ENCODE data around the gene POU2F2.

Gene POU2F2

DNA sequence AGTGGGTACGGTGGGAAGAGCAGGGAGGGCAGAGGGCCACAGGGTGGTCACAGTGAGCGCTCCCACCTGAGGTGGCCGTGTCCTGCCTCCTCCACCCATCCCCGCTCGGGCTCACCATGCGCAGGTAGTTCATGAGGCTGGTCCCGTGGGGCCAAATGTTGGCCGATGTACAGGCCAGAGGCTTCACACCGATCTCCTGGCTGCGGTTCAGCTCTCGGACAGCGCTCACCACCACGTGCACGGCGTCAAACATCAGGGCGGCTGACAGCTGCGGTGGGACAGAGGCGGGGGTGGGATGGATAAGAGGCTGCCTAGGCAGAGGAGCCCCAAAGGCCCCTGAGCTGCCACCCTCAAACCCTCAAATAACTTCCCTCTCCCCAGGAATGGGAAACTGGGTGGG lies 78.0 kb downstream of the POU2F2 start:
- DNase-seq (ENCODE audit: low spot score): no peak
- TF ChIP-seq, protein P1, sequence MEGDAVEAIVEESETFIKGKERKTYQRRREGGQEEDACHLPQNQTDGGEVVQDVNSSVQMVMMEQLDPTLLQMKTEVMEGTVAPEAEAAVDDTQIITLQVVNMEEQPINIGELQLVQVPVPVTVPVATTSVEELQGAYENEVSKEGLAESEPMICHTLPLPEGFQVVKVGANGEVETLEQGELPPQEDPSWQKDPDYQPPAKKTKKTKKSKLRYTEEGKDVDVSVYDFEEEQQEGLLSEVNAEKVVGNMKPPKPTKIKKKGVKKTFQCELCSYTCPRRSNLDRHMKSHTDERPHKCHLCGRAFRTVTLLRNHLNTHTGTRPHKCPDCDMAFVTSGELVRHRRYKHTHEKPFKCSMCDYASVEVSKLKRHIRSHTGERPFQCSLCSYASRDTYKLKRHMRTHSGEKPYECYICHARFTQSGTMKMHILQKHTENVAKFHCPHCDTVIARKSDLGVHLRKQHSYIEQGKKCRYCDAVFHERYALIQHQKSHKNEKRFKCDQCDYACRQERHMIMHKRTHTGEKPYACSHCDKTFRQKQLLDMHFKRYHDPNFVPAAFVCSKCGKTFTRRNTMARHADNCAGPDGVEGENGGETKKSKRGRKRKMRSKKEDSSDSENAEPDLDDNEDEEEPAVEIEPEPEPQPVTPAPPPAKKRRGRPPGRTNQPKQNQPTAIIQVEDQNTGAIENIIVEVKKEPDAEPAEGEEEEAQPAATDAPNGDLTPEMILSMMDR (IDR thresholded peaks at IDR 0.05; ENCODE audit: extremely low read depth, missing control alignments): no peak

DNA sequence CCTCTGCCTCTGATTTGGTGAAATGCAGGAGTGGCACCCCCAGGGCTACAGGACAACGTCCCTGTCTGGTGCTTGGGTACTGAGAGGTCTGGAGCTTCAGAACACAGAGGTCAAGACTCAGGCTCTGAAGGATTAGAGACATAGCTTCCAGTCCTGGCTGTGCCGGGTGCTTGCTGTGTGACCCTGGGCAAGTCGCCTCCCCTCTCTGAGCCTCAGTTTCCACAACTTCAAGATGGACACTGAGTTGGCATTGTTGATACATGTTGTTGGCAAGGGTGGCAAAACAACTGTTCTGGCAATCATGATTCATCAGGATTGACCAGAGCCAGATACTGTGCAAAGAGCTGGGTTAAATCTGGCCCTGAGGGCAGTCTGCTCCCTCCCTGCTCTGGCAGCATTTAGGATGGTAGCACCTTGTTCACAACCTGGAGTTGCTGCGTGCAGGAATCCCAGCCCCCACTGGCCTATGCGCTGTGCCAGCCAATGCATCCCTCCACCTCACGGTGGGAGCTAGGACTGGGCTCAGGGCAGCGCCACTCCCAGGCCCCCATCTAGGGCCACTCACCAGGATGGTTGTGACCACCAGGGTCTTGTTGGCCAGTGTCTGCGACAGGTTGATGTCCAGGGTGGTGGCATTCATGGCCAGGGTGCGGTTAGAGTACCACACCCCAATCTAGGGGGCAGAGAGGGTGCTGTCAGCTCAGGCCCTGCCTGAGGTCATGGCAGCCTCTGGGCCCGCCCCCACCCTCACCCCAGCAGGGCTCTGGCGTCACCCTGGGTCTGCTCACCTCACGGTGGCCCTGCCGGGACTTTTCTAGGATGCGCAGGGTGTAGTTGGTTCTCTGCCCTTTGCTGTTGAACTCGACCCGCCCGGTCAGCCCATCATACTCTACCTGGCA lies 79.0 kb downstream of the POU2F2 start:
- TF ChIP-seq, protein P1 (IDR thresholded peaks at IDR 0.05; ENCODE audit: extremely low read depth, missing control alignments): no peak
- DNase-seq (ENCODE audit: low spot score): no peak

DNA sequence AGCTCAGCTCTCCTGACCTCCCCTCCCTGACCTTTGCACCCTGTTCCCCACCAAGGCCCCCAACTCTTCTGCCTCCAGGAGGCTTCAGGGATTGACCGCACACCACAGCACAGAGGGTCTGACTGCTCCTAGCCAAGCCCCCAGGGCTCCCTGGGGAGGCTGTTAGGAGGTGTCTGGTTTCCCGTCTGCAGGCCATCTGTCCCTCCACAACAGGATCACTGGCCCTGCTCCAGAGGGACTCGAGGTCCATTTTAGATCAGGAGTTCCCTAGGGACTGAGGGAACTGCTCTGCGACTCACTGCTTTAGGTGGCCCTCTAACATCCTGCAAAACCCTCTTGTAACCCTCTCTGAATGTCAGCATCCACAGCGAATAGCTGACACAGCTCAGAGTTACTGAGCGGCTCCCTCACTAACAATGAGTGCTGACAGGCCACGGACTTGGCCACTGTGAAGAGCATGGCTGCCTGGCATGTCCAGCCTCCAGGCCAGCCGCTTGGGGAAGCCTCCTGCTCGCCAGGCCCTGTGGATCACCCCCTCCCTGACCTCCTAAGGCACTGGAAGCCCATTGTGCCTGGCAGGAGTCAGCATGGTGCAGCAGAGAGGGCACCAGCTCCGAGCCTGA lies 79.9 kb downstream of the POU2F2 start:
- TF ChIP-seq, protein P1 (IDR thresholded peaks at IDR 0.05; ENCODE audit: extremely low read depth, missing control alignments): no peak
- no peak for DNase-seq (ENCODE audit: low spot score)

DNA sequence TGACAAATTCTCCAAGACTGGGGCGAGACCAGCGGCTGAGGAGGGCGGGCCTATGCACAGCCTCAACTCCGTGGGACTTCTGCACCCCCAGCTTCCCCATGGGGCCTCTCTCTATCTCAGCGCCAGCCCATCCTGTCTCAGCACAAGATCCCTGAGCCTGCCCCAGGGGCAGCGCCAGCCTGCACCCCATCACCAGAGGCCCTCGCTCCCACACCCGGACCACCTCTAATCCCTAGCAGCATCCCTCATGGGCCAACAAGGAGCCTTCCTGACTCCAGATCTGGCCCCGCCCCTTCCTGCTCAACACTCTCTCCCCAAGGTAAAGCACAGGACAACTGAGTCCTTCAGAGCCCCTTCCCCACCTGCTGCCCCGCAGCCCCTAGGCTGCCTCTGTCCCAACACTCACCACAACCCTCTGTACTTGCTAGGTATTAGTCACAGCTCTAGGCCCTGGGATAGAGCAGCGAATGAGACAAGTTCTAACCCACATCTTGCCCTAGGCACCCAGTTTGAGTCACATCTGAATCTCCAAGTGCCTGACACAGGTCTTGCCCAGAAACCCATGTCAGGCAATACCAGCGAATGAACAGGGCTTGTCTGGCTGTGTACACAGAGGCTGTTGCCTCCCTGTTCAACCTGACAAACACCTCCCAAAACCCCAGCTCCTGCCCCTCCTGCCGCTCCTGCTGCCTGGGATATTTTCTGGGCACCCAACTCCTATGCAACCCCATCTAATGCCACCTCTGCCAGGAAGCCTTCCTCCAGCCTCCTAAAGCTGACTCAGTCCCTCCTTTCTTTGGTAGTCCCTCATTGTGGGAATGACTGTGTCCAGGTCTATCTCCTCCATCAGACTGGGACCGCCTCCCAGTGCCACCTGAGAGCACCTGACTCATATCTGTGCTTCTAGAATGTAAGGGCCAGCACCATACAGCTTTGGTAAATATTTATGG lies 80.8 kb downstream of the POU2F2 start:
- no peak for DNase-seq (ENCODE audit: low spot score)
- TF ChIP-seq, protein P1 (IDR thresholded peaks at IDR 0.05; ENCODE audit: extremely low read depth, missing control alignments): no peak

DNA sequence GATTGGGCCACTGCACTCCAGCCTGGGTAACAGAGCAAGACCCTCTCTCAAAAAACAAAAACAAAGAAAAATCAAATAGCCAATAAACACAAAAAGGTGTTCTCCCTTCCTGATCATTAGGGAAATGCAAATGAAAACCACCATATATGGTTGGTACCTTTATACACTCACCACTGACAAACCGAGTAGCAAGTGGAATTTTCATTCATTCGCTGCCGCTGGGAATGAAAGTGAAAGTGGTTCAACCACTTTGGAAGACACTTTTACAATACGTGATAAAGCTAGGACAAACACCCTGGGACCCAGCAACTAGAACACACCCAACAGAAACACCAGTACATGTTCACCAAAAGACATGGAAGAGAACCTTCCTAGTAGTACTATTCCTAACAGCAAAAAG lies 83.3 kb downstream of the POU2F2 start:
- TF ChIP-seq, protein P1 (IDR thresholded peaks at IDR 0.05; ENCODE audit: extremely low read depth, missing control alignments): no peak
- DNase-seq (ENCODE audit: low spot score): no peak

DNA sequence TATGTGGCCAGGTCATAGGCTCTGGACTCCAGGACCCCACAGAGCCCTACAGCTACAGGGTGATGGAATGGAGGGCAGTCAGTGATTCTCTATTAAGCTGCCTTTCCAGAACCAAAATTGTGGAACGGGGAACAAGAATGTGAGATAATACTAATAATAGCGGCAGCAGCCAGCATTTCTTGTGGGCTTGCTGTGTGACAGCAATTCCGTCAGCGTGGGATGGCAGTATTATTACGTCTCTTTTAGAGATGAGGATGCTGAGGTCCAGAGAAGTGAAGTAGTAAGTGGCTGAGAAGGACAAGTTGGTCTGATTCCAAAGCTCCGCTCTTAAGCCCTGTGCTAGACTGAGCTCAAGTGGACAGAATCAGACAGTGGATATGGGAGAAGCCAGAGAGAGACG lies 86.7 kb downstream of the POU2F2 start:
- DNase-seq (ENCODE audit: low spot score): no peak
- TF ChIP-seq, protein P1 (IDR thresholded peaks at IDR 0.05; ENCODE audit: extremely low read depth, missing control alignments): no peak

All from GM20000 (cell line).